ENCODE data around the gene PTPRT. TPM values are rescaled to one million over a fixed set of nuclear protein-coding genes. Genes with fewer than 3 reads are reported as not detected.

Gene PTPRT
- total RNA-seq, 1 experiment from 2014 or later, result not detected

- H3K79me2 ChIP-seq (ENCODE audit: insufficient read depth, low read length), result no peaks in the 10 kb centered on the region
- POLR2A ChIA-PET, result no interaction called here
- H3K9me2 ChIP-seq (ENCODE audit: insufficient read depth), result no peaks in the 10 kb centered on the region
- H4K20me1 ChIP-seq (ENCODE audit: insufficient read depth), result no peaks in the 10 kb centered on the region
- peaks cover 5 to 19% of the 10 kb centered on the region in 2 experiments; a peak in 2 of 4 replicates for H3K9me3 ChIP-seq (ENCODE audit: control insufficient read depth in 1 of 2, insufficient read depth in 1 of 2, low read depth in 1 of 2, low read length in 2 of 2)
- no peaks in the 10 kb centered on the region for H3K36me3 ChIP-seq (ENCODE audit: control insufficient read depth in 1 of 2, insufficient read depth in 2 of 2, low read length in 2 of 2)
- no TSS peak for BruUV-seq (replicated peaks)
- no peak for DNase-seq (ENCODE audit: low read depth, low spot score)
- intact Hi-C loops (cut with micrococcal nuclease), result no loop called here
- no peaks in the 10 kb centered on the region for H3K27me3 ChIP-seq (ENCODE audit: insufficient read depth, low read length)
- TF ChIP-seq JUND (IDR thresholded peaks at IDR 0.05) (no peak), FOSL1 (IDR thresholded peaks at IDR 0.05; ENCODE audit: low read depth) (no peak)
- H3K27ac ChIP-seq (ENCODE audit: low read depth, low read length), result no peak overlapping the region
- H2AFZ ChIP-seq (ENCODE audit: low read depth, low read length, poor library complexity, severe bottlenecking), result no peak overlapping the region
- no peak overlapping the region for H3K4me3 ChIP-seq (replicated peaks in 1 of 2; ENCODE audit: low read depth in 1 of 2, low read length in 2 of 2)
- CTCF ChIA-PET, result no interaction called here
- ATAC-seq, result no peak
- no peak overlapping the region for H3K9ac ChIP-seq (ENCODE audit: low read length)
- no peaks in the 10 kb centered on the region for H3K4me1 ChIP-seq (ENCODE audit: control insufficient read depth in 1 of 2, insufficient read depth in 2 of 2, low read length in 2 of 2)
- RAD21 ChIA-PET (ENCODE audit: low non-redundant PET in 1 of 2, low total read pairs in 2 of 2, uncharacterized antibody in 2 of 2, unreplicated experiment in 2 of 2), result no interaction called here
- H3K4me2 ChIP-seq (ENCODE audit: low read length), result no peak overlapping the region
Measured at GRCh38 chr20:42954951-42955350, 234.8 kb downstream of the PTPRT start.

- Histone ChIP-seq H3K9me2 (ENCODE audit: insufficient read depth) (no peaks in the 10 kb centered on the region), H3K79me2 (ENCODE audit: insufficient read depth, low read length) (no peaks in the 10 kb centered on the region), H3K4me2 (ENCODE audit: low read length) (no peak overlapping the region), H3K9ac (ENCODE audit: low read length) (no peak overlapping the region), H4K20me1 (ENCODE audit: insufficient read depth) (no peaks in the 10 kb centered on the region), H2AFZ (ENCODE audit: low read depth, low read length, poor library complexity, severe bottlenecking) (no peak overlapping the region), H3K27me3 (ENCODE audit: insufficient read depth, low read length) (no peaks in the 10 kb centered on the region), H3K4me1 (ENCODE audit: control insufficient read depth in 1 of 2, insufficient read depth in 2 of 2, low read length in 2 of 2) (no peaks in the 10 kb centered on the region), H3K9me3 (ENCODE audit: control insufficient read depth in 1 of 2, insufficient read depth in 1 of 2, low read depth in 1 of 2, low read length in 2 of 2) (peaks cover 10 to 44% of the 10 kb centered on the region in 2 experiments; a peak in 2 of 4 replicates), H3K27ac (ENCODE audit: low read depth, low read length) (no peak overlapping the region), H3K36me3 (ENCODE audit: control insufficient read depth in 1 of 2, insufficient read depth in 2 of 2, low read length in 2 of 2) (no peaks in the 10 kb centered on the region), H3K4me3 (replicated peaks in 1 of 2; ENCODE audit: low read depth in 1 of 2, low read length in 2 of 2) (no peak overlapping the region)
- TF ChIP-seq RAD21 (IDR thresholded peaks at IDR 0.05; ENCODE audit: low read depth) (no peak), EGR1 (IDR thresholded peaks at IDR 0.05; ENCODE audit: low read depth) (no peak), REST (IDR thresholded peaks at IDR 0.05; ENCODE audit: low read depth) (no peak), TCF7L2 (IDR thresholded peaks at IDR 0.05; ENCODE audit: borderline replicate concordance, extremely low read depth, insufficient read depth, insufficient read length) (no peak), SP1 (IDR thresholded peaks at IDR 0.05; ENCODE audit: low read depth) (no peak), POLR2A (IDR thresholded peaks at IDR 0.05; ENCODE audit: borderline replicate concordance, extremely low read depth, insufficient read depth, insufficient read length) (no peak), EZH2 (IDR thresholded peaks at IDR 0.05) (no peak), JUND (IDR thresholded peaks at IDR 0.05) (no peak), EZH2phosphoT487 (IDR thresholded peaks at IDR 0.05; ENCODE audit: borderline replicate concordance) (no peak), CBX3 (IDR thresholded peaks at IDR 0.05; ENCODE audit: low read depth) (no peak), ZFX (IDR thresholded peaks at IDR 0.05) (no peak)
- TF ChIP-seq, protein P1, sequence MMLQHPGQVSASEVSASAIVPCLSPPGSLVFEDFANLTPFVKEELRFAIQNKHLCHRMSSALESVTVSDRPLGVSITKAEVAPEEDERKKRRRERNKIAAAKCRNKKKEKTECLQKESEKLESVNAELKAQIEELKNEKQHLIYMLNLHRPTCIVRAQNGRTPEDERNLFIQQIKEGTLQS (IDR thresholded peaks at IDR 0.05), result no peak
- TF ChIP-seq, protein P2, sequence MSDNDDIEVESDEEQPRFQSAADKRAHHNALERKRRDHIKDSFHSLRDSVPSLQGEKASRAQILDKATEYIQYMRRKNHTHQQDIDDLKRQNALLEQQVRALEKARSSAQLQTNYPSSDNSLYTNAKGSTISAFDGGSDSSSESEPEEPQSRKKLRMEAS (IDR thresholded peaks at IDR 0.05), result no peak
- TF ChIP-seq, protein P3, sequence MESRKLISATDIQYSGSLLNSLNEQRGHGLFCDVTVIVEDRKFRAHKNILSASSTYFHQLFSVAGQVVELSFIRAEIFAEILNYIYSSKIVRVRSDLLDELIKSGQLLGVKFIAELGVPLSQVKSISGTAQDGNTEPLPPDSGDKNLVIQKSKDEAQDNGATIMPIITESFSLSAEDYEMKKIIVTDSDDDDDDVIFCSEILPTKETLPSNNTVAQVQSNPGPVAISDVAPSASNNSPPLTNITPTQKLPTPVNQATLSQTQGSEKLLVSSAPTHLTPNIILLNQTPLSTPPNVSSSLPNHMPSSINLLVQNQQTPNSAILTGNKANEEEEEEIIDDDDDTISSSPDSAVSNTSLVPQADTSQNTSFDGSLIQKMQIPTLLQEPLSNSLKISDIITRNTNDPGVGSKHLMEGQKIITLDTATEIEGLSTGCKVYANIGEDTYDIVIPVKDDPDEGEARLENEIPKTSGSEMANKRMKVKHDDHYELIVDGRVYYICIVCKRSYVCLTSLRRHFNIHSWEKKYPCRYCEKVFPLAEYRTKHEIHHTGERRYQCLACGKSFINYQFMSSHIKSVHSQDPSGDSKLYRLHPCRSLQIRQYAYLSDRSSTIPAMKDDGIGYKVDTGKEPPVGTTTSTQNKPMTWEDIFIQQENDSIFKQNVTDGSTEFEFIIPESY (IDR thresholded peaks at IDR 0.05; ENCODE audit: extremely low read depth, insufficient replicate concordance, low read length), result no peak
- intact Hi-C loops (cut with micrococcal nuclease), result no loop called here
- DNase-seq (ENCODE audit: low read depth, low spot score) (no peak), ATAC-seq (no peak)
- POLR2A ChIA-PET, result no interaction called here
- BruUV-seq (replicated peaks), result no TSS peak
- CTCF ChIA-PET, result no interaction called here
- RAD21 ChIA-PET (ENCODE audit: low non-redundant PET in 1 of 2, low total read pairs in 2 of 2, uncharacterized antibody in 2 of 2, unreplicated experiment in 2 of 2), result no interaction called here
Measured at GRCh38 chr20:42949950-42950349, 239.8 kb downstream of the PTPRT start.

All from HCT116 (cell line).